Gastroesophageal sphincter (tissue), 3 donors: ENCODE measurements around the gene CFAP57.

Source experiments
- CTCF ChIP-seq, 4 experiments: fragments of 200-600 bp in 2 of 4; fragments of 450-650 bp in 2 of 4; sonication (generic) in 1 of 4; IDR thresholded peaks; one replicate each; pipeline ENCODE4 v1.5.1; 2017 to 2019; ENCODE audit warnings: antibody characterized with exemption in 4 of 4, mild to moderate bottlenecking in 2 of 4, moderate library complexity in 2 of 4
- POLR2A ChIP-seq, 2 donors: fragments of 450-650 bp; IDR thresholded peaks; one replicate each; pipeline ENCODE4 v1.6.1; 2017; ENCODE audit warnings: antibody characterized with exemption in 2 of 2, mild to moderate bottlenecking in 2 of 2, moderate library complexity in 1 of 2

- TF ChIP-seq CTCF (IDR thresholded peaks at IDR 0.05) = no peak
- no peak for TF ChIP-seq POLR2A (IDR thresholded peaks at IDR 0.05)
Observed at GRCh38 chr1:43253876-43254275, 81.7 kb downstream of the CFAP57 start.
